H1 (cell line): ENCODE results near the gene FLNA. TPM values are rescaled to one million over a fixed set of nuclear protein-coding genes. Genes with fewer than 3 reads are reported as not detected.

Experiments used
- CTCF ChIA-PET: fragments of 300-600 bp; sonication (Branson Sonifier 250); formaldehyde crosslinking; loops from one replicate; lab custom pipeline; 2021; ENCODE audit not compliant: partially characterized antibody; lab: Charles Lee
- POLR2A ChIA-PET: fragments of 300-600 bp; sonication (Branson Sonifier 250); formaldehyde crosslinking; loops from one replicate; lab custom pipeline; 2021; ENCODE audit warnings: inconsistent platforms; ENCODE audit not compliant: partially characterized antibody; lab: Charles Lee
- DNase-seq, 2 experiments: peaks; one replicate each; pipeline versions ENCODE4 v3.0.0 to v3.0.0-alpha.2; 2010 to 2022; ENCODE audit warnings: low spot score in 2 of 2, low read depth in 1 of 2, mixed read lengths in 1 of 2
- FAIRE-seq: peaks from 2 replicates; lab custom pipeline; 2011; peaks lifted over from hg19 to GRCh38; lab: Jason Lieb, UNC
- H2AFZ ChIP-seq: 2 replicates; pipeline ENCODE4 v1.8.1; 2012; ENCODE audit warnings: low read length, inconsistent platforms
- H2AK5ac ChIP-seq: 2 replicates; pipeline ENCODE4 v1.6.1; 2013; ENCODE audit warnings: low read depth, low read length
- H2BK120ac ChIP-seq: replicated peaks from 2 replicates; pipeline ENCODE3; 2013; ENCODE audit warnings: low read depth, low read length, inconsistent platforms
- H2BK12ac ChIP-seq: 2 replicates; pipeline ENCODE4 v1.6.1; 2013; ENCODE audit warnings: low read depth, low read length
- H2BK15ac ChIP-seq: 2 replicates; pipeline ENCODE4 v1.6.1; 2013; ENCODE audit warnings: low read length
- H2BK20ac ChIP-seq: 2 replicates; pipeline ENCODE4 v1.6.1; 2013; ENCODE audit warnings: low read length
- H2BK5ac ChIP-seq: 2 replicates; pipeline ENCODE4 v1.6.1; 2013; ENCODE audit warnings: low read depth, low read length
- H3K14ac ChIP-seq: 2 replicates; pipeline ENCODE4 v1.6.1; 2013; ENCODE audit warnings: inconsistent platforms; ENCODE audit not compliant: insufficient read length
- H3K18ac ChIP-seq: 2 replicates; pipeline ENCODE4 v1.6.1; 2013; ENCODE audit warnings: low read length; ENCODE audit errors: extremely low read depth
- H3K23ac ChIP-seq: 2 replicates; pipeline ENCODE4 v1.6.1; 2013; ENCODE audit warnings: inconsistent platforms; ENCODE audit not compliant: insufficient read length
- H3K23me2 ChIP-seq: 2 replicates; pipeline ENCODE4 v1.6.1; 2013; ENCODE audit warnings: low read depth, low read length
- H3K27ac ChIP-seq: 2 replicates; pipeline ENCODE4 v1.6.1; 2011; ENCODE audit warnings: low read depth, low read length, inconsistent platforms
- H3K27me3 ChIP-seq, 4 experiments: replicated peaks in 1 of 4; 1 replicate in 1 of 4; 2 replicates in 3 of 4; pipeline versions ENCODE4 v1.6.1 to v1.8.1; 2011 to 2013; ENCODE audit warnings: low read length in 3 of 4, mild to moderate bottlenecking in 3 of 4, inconsistent platforms in 2 of 4, mixed read lengths in 2 of 4, moderate library complexity in 1 of 4; ENCODE audit not compliant: control insufficient read depth in 3 of 4, insufficient read depth in 3 of 4; ENCODE audit errors: extremely low read depth in 1 of 4
- H3K36me3 ChIP-seq, 4 experiments: 2 replicates each; pipeline versions ENCODE4 v1.6.1 to v1.8.1; 2011 to 2013; ENCODE audit warnings: mild to moderate bottlenecking in 4 of 4, low read length in 3 of 4, moderate library complexity in 2 of 4, control low read depth in 1 of 4, inconsistent platforms in 1 of 4; ENCODE audit not compliant: insufficient read depth in 4 of 4, control insufficient read depth in 2 of 4
- H3K4ac ChIP-seq: replicated peaks from 2 replicates; pipeline ENCODE3; 2013; ENCODE audit warnings: low read length, low read depth, mixed read lengths, inconsistent platforms; ENCODE audit not compliant: insufficient read length
- H3K4me1 ChIP-seq, 4 experiments: replicated peaks in 1 of 4; 1 replicate in 1 of 4; 2 replicates in 3 of 4; pipeline versions ENCODE4 v1.6.1 to v1.8.1; 2011 to 2013; ENCODE audit warnings: low read length in 3 of 4, inconsistent platforms in 2 of 4, mixed read lengths in 1 of 4; ENCODE audit not compliant: insufficient read depth in 4 of 4, control insufficient read depth in 3 of 4
- H3K4me2 ChIP-seq, 2 experiments: 2 replicates each; pipeline versions ENCODE4 v1.6.1 to v1.8.1; 2011 to 2013; ENCODE audit warnings: low read depth in 2 of 2, low read length in 2 of 2, control low read depth in 1 of 2, inconsistent platforms in 1 of 2, mild to moderate bottlenecking in 1 of 2; ENCODE audit not compliant: insufficient read depth in 1 of 2
- H3K4me3 ChIP-seq, 4 experiments: fragments of 200-600, 300-600 bp in 1 of 4; sonication (generic), shearing (Covaris generic), sonication (Bioruptor Twin) in 1 of 4; 2 replicates each; pipeline versions ENCODE4 v1.5.1 to v1.8.1; 2011 to 2016; ENCODE audit warnings: low read length in 4 of 4, low read depth in 3 of 4, control low read depth in 2 of 4, inconsistent platforms in 2 of 4, mild to moderate bottlenecking in 2 of 4, mixed read lengths in 1 of 4, moderate library complexity in 1 of 4; ENCODE audit not compliant: insufficient read depth in 2 of 4; ENCODE audit errors: extremely low read depth in 1 of 4
- H3K56ac ChIP-seq: replicated peaks from 2 replicates; pipeline ENCODE3; 2013; ENCODE audit warnings: low read depth, mild to moderate bottlenecking, mixed read lengths, low read length, inconsistent platforms; ENCODE audit not compliant: insufficient read length
- H3K79me1 ChIP-seq: 2 replicates; pipeline ENCODE4 v1.6.1; 2013; ENCODE audit warnings: low read depth, low read length, control low read depth
- H3K79me2 ChIP-seq, 2 experiments: 2 replicates each; pipeline versions ENCODE4 v1.6.1 to v1.8.1; 2012 to 2013; ENCODE audit warnings: low read length in 2 of 2, mild to moderate bottlenecking in 2 of 2, inconsistent platforms in 1 of 2; ENCODE audit not compliant: insufficient read depth in 2 of 2, control insufficient read depth in 1 of 2
- H3K9ac ChIP-seq, 4 experiments: replicated peaks in 1 of 4; 1 replicate in 1 of 4; 2 replicates in 3 of 4; pipeline versions ENCODE4 v1.6.1 to v1.8.1; 2011 to 2013; ENCODE audit warnings: low read depth in 3 of 4, low read length in 3 of 4, control low read depth in 2 of 4, mild to moderate bottlenecking in 2 of 4, moderate library complexity in 2 of 4, inconsistent platforms in 1 of 4; ENCODE audit errors: extremely low read depth in 1 of 4
- H3K9me3 ChIP-seq, 2 experiments: 2 replicates each; pipeline versions ENCODE4 v1.6.1 to v1.8.1; 2012 to 2013; ENCODE audit warnings: mild to moderate bottlenecking in 2 of 2, moderate library complexity in 2 of 2, control low read depth in 1 of 2, inconsistent platforms in 1 of 2, low read depth in 1 of 2, low read length in 1 of 2, mixed read lengths in 1 of 2; ENCODE audit not compliant: insufficient read depth in 2 of 2
- H4K20me1 ChIP-seq, 2 experiments: replicated peaks in 1 of 2; 2 replicates each; pipeline versions ENCODE3 to v1.8.1; 2011 to 2013; ENCODE audit warnings: inconsistent platforms in 2 of 2, low read length in 2 of 2, mild to moderate bottlenecking in 1 of 2; ENCODE audit not compliant: insufficient read depth in 2 of 2, control insufficient read depth in 1 of 2
- H4K5ac ChIP-seq: 2 replicates; pipeline ENCODE4 v1.6.1; 2013; ENCODE audit warnings: low read length, low read depth, mixed read lengths, inconsistent platforms; ENCODE audit not compliant: insufficient read length
- H4K8ac ChIP-seq: 2 replicates; pipeline ENCODE4 v1.8.0; 2013; ENCODE audit warnings: mild to moderate bottlenecking, moderate library complexity, low read length, inconsistent platforms; ENCODE audit not compliant: insufficient read depth; ENCODE audit errors: extremely low read depth
- H4K91ac ChIP-seq: replicated peaks from 2 replicates; pipeline ENCODE3; 2013; ENCODE audit warnings: low read length, mixed read lengths, inconsistent platforms; ENCODE audit not compliant: insufficient read length
- CBX8 ChIP-seq: fragments of 300-800, 300-1000 bp; sonication (generic); IDR thresholded peaks from 2 replicates; pipeline ENCODE4 v1.7.1; 2016; ENCODE audit warnings: low read depth, low read length, borderline replicate concordance
- CHD2 ChIP-seq: IDR thresholded peaks from 2 replicates; pipeline ENCODE4 v1.6.1; 2012; ENCODE audit warnings: low read length, improper control_type of control experiment
- CREB1 ChIP-seq: IDR thresholded peaks from 2 replicates; pipeline ENCODE4 v1.6.1; 2012; ENCODE audit warnings: inconsistent platforms
- E2F6 ChIP-seq: IDR thresholded peaks from 2 replicates; pipeline ENCODE4 v1.6.1; 2012; ENCODE audit warnings: inconsistent platforms
- EP300 ChIP-seq, 2 experiments: IDR thresholded peaks; 1 replicate in 1 of 2; 2 replicates in 1 of 2; pipeline ENCODE4 v1.6.1; 2011 to 2012; ENCODE audit warnings: low read depth in 2 of 2, low read length in 2 of 2, mild to moderate bottlenecking in 2 of 2, borderline replicate concordance in 1 of 2, inconsistent platforms in 1 of 2, moderate library complexity in 1 of 2
- GABPA ChIP-seq: IDR thresholded peaks from 2 replicates; pipeline ENCODE4 v1.6.1; 2011; ENCODE audit warnings: mild to moderate bottlenecking, low read length, moderate library complexity, borderline replicate concordance; ENCODE audit not compliant: insufficient read depth
- HDAC2 ChIP-seq, 2 experiments: fragments of 300-600 bp in 1 of 2; sonication (generic) in 1 of 2; IDR thresholded peaks; 2 replicates each; pipeline ENCODE4 v1.6.1; 2011 to 2012; ENCODE audit warnings: low read depth in 2 of 2, low read length in 2 of 2, mild to moderate bottlenecking in 2 of 2, moderate library complexity in 2 of 2, borderline replicate concordance in 1 of 2, inconsistent platforms in 1 of 2
- RBBP5 ChIP-seq: IDR thresholded peaks from 2 replicates; pipeline ENCODE4 v1.7.1; 2012; ENCODE audit warnings: low read depth, mild to moderate bottlenecking, inconsistent platforms, low read length, moderate library complexity, borderline replicate concordance
- SIRT6 ChIP-seq: IDR thresholded peaks from one replicate; pipeline ENCODE4 v1.7.1; 2012; ENCODE audit warnings: low read length, inconsistent platforms
- SP1 ChIP-seq: IDR thresholded peaks from 2 replicates; pipeline ENCODE4 v1.6.1; 2011; ENCODE audit warnings: low read depth, low read length
- TBP ChIP-seq: IDR thresholded peaks from 2 replicates; pipeline ENCODE4 v1.6.1; 2011; ENCODE audit warnings: low read depth, low read length, improper control_type of control experiment
- ZNF274 ChIP-seq: IDR thresholded peaks from 2 replicates; pipeline ENCODE4 v1.7.0; 2012; ENCODE audit warnings: low read length, borderline replicate concordance; ENCODE audit errors: extremely low read depth
- WGBS, 2 experiments: shearing (Covaris generic) in 1 of 2; methylation state at CpG; one replicate each; pipeline versions ENCODE4 v1.1.6 to v1.1.7; 2013 to 2015; ENCODE audit warnings: low lambda C conversion rate in 2 of 2, mixed read lengths in 2 of 2, inconsistent platforms in 1 of 2, low coverage in 1 of 2, missing lambda C conversion rate in 1 of 2; ENCODE audit not compliant: insufficient replicate concordance in 2 of 2, insufficient coverage in 1 of 2, insufficient read length in 1 of 2; ENCODE audit errors: extremely low coverage in 1 of 2, missing lambda C conversion rate in 1 of 2; 5-methylcytosine and 5-hydroxymethylcytosine counted together
- polyA plus RNA-seq, 7 experiments: library from polyadenylated mRNA; depleted of rRNA in 3 of 7; stranded (reverse) in 5 of 7; unstranded in 2 of 7; fragments of >200 nt in 5 of 7; fragments of 200-250 nt in 2 of 7; gene quantifications; 1 replicate in 5 of 7; 2 replicates in 1 of 7; 4 replicates in 1 of 7; pipeline versions ENCODE4 v1.2.1 to v1.2.3, GENCODE V29; 2011 to 2013; ENCODE audit warnings: missing spikeins in 2 of 7, mixed read lengths in 2 of 7
- total RNA-seq: library from RNA; stranded (reverse); fragmentation: NEBNext Ultra II Directional; extraction: Animal tissue kit (Norgen Biotek cat#: 25700); gene quantifications from 2 replicates; pipeline ENCODE4 v1.2.1, GENCODE V29; 2021

The FLNA gene
- total and polyA plus RNA-seq, 2 of the 8 experiments (the other 6 are each of a cell fraction or from before 2014, with no cell fraction given): 315 to 925 TPM

- Histone ChIP-seq H3K79me1 (no peaks in the 10 kb centered on the region), H3K9me3 (no peaks in the 10 kb centered on the region), H2BK5ac (no peak overlapping the region), H3K23ac (no peak overlapping the region), H2BK120ac (no peak overlapping the region), H3K18ac (no peak overlapping the region), H2BK15ac (no peak overlapping the region), H3K23me2 (no peaks in the 10 kb centered on the region), H3K9ac (no peak overlapping the region), H3K4ac (no peak overlapping the region), H3K4me1 (no peaks in the 10 kb centered on the region), H3K27ac (no peak overlapping the region), H3K4me3 (no peak overlapping the region), H2AFZ (no peak overlapping the region), H4K5ac (no peak overlapping the region), H2AK5ac (no peak overlapping the region), H3K36me3 (peaks cover 31 to 75% (median 63%) of the 10 kb centered on the region in 4 experiments), H3K79me2 (no peaks in the 10 kb centered on the region), H4K8ac (no peak overlapping the region), H3K56ac (no peak overlapping the region), H3K4me2 (no peak overlapping the region), H2BK12ac (no peak overlapping the region), H3K27me3 (no peaks in the 10 kb centered on the region), H4K91ac (no peak overlapping the region), H3K14ac (no peak overlapping the region), H2BK20ac (no peak overlapping the region), H4K20me1 (peaks cover 0 to 22% of the 10 kb centered on the region in 2 experiments)
- CTCF ChIA-PET: interaction anchor here (1.2 to 1.5 kb wide), 2 partner anchors 12 to 33 kb away, joined by 4 to 6 read pairs; no protein-coding TSS in a partner anchor
- WGBS, 2 experiments: 89% methylated on average over 8 of the region's 19 CpGs; no CpG with 5 or more reads in 1 of the 2 experiments
- no peak for FAIRE-seq
- DNase-seq: no peak
- POLR2A ChIA-PET: interaction anchor here (0.6 to 15.6 kb wide), 6 partner anchors 7 to 48 kb away, joined by 3 to 348 read pairs (median 29); partner anchors contain the start of genes EMD and RPL10
- no peak for TF ChIP-seq E2F6
- TF ChIP-seq CHD2: no peak
- TF ChIP-seq ZNF274: no peak
- TF ChIP-seq SIRT6: no peak
- TF ChIP-seq SP1: no peak
- no peak for TF ChIP-seq HDAC2 (IDR thresholded peaks at IDR 0.05; ENCODE audit: borderline replicate concordance in 1 of 2, low read depth in 2 of 2, low read length in 2 of 2)
- TF ChIP-seq RBBP5: no peak
- no peak for TF ChIP-seq CREB1
- no peak for TF ChIP-seq CBX8
- no peak for TF ChIP-seq TBP
- no peak for TF ChIP-seq EP300 (IDR thresholded peaks at IDR 0.05; ENCODE audit: borderline replicate concordance in 1 of 2, low read depth in 2 of 2, low read length in 2 of 2)
- TF ChIP-seq GABPA: no peak
Observed at GRCh38 chrX:154350429-154351182, 23.8 kb downstream of the FLNA start.
